GM10847 (cell line): Measurements from ENCODE around the gene GJB2.

Experiments
- POLR2A ChIP-seq: IDR thresholded peaks from 2 replicates; pipeline ENCODE4 v1.6.1; 2011; ENCODE audit not compliant: insufficient read length; ENCODE audit errors: extremely low read depth

GJB2 gene

DNA sequence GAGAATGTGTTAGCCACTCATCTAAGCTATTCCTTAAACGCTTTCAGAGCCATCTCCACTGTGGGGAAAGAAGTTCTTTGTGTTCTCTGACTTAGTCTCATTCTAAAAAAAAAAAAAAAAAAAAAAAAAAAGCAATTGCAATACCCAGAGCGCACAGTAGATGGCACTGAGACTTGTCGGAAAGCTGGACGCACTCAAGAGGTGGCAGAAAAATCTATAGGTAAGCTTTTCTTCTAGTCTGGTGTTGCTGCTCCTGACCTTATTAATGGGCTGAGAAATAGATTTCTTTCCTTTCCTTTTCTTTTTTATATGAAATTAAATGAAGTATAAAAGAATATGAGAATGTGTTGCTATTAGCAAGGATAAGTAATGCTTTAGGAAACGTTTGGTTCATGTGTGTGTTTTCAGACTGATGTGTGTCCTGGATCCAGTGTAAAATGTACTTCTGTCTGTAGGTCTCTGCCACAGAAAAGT lies 4.7 kb upstream of the GJB2 start:
- TF ChIP-seq POLR2A = no peak

DNA sequence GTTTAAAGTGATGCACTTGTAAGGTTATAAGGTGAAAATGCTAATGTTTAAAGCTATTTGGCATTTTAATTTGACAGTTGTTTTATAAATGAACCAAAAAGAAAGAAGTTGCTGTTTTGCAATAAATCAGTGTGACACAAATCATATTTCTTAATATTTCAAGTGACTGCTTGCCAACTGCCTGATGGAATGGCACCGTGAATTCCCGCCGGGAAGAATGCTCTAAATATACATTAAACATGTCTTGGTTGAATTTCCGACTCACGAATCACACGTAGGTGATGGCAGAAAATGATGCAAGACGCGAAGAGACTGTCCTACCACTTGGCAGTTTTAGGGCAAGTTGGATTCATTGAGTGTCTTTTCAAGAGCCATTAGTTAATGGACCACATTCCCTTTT lies 3.1 kb upstream of the GJB2 start:
- TF ChIP-seq POLR2A = no peak

DNA sequence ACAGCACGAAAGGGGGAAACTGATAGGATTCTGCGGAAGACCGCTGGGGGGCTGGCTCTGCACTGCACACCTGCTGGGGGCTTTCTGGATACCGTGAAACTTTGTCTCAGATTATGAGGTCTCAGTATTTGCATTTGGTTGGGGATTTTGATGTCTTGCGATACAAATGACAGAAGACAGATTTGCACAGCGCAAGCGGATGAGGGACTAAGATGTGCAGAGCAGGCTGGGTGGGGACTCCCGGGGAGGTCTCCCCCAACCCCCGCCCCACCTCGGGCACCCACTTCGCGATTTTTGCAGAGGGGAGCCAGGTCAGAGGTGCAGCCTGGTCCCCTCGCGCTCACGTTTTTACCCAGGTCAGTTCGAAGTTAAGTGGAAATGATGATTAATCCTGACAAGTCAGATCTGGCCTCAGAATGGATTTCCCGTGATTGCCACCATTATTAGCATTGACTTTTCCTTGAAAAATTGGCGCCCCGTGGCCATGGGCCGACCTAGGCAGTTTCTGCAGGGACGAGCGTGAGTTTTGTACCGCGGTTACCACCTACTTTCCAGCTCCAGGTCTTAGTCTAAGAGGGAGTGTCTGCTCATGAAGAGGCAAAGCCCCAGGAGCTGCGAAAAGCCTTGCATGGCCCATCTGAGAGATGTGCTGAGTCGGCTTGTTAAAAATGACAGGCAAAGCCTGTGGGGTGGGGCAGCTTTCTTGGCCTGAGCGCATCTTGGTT lies 1.3 kb upstream of the GJB2 start:
- TF ChIP-seq POLR2A = no peak

DNA sequence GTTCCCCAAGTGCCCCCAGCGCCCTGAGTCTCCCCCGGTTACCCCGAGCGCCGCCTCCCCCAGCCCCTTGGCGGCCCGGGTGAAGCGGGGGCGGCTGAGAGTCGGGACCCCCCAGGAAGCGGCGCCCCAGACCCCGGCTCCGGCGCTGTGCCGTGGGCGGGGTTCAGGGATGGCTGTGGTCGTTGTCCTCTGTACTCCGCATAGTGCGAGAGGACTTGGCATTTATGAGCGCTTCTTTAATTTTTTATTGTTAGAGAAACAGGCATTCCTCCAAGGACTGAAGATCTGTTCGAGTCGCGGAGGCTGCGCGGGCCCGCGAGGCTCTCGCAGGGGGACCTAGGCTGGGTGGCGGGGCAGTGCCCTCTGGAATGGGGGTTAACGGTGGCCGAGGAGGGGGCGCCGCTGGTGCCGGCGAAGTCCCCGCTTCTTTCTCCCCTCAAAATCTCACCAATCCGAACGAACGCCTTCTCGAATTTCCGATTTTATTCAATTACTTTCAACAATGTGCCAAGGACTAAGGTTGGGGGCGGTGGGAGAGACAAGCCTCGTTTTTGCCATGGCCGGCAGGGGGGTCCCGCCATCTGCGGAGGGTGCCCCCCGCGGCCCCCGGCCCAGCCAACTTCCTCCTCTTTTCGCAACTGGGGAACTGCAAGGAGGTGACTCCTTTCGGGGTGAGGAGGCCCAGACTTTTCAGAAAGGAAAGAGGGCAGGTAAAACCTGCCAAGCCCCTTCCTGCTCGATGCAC lies 596 bp upstream of the GJB2 start:
- TF ChIP-seq POLR2A = no peak

DNA sequence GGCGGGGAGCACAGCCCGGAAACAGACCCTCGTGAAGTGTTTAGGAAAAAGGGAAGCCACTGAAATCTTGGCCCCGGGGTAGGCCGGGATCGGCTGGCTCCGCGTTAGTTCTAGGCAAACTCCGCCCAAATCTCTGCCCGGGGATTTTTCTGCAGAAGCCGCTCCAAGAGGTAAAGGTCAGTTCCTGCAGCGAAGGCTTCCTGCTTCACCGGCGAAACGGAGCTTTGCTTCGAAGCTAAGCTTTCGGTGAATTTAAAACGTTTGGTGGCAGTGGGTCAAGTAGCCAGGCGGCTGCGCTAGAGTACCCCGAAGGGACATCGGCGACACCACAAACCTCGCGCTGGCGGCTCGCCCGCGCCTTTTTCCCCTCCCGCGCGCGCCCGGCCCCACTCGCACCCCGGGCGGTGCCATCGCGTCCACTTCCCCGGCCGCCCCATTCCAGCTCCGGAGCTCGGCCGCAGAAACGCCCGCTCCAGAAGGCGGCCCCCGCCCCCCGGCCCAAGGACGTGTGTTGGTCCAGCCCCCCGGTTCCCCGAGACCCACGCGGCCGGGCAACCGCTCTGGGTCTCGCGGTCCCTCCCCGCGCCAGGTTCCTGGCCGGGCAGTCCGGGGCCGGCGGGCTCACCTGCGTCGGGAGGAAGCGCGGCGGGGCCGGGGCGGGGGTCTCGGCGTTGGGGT lies 441 bp downstream of the GJB2 start:
- no peak for TF ChIP-seq POLR2A

DNA sequence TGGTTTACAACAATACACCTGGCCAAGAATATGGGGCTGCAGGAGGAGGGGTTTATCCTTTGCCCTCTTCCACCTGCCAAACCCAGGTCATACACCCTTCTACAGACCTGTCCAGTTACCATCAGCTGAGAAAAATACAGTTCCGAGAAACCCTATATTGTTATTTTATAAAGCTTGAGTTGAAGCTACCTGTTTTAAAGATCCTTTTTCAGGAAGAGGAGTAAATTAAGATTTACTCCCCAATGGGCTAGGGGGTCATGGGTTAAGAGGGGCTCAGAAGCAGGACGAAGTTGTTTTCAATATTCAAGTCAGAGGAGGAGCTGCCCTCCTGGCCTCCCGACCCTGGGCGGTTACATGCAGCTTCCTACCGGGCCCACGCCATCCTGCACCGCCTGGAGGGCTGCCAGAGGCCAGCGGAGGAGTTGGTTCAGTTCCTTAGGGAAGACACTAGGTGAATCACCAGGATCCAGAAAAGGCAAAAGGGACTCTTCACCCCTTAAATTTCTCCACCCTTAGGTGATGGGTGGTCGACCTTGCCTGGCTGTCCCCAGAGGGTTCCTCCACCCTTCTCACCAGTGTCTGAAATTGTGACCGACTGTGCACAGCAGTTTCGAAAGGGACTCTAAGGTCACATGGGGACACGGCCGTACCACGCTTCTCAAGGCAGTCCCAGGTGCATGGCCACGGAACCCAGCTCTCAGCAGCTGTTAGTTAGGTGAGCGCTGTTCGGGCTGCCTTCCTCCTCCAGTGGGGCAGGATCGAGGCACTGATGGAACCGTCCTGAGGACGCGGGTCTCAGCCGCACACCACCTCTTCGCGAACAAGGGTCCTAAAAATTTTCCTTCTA lies 1.2 kb downstream of the GJB2 start:
- no peak for TF ChIP-seq POLR2A

DNA sequence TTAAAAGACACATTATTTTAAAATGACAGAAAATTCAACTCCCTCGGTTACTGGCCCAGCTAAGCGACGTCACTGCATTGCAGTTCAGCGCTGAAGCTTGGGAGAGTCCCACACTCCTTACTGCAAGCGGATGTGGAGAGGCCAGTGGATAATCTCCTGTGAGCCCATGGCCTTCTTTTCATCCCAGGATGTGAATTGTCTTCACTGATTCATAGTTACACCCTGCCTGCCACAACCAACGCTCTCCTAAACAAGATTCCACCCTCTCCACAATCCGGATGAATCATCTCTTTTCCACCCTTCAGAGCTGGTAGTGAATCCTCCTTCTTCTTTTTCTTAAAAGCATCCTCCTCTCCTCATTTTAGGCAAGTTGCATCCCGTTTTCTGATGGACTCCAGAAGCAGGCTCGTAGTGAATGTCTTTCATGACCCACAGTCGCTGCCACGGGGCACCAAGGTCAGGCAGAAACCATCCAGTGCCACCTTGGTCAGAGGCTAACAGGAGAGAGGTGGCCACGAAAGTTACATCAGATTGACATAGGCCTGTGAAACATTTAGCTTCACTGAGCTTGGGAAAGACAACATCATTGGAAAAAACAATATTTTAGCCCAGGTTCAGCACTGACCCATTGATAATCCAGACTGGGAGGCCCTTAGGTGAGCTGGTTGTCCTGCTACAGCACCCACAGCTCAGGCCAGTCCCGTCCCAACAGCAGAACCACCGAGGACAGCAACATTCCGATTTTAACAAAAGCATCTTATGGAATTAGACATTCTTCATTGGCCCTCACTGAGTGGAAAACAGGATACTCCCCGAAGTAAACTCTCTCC lies 2.0 kb downstream of the GJB2 start:
- no peak for TF ChIP-seq POLR2A

DNA sequence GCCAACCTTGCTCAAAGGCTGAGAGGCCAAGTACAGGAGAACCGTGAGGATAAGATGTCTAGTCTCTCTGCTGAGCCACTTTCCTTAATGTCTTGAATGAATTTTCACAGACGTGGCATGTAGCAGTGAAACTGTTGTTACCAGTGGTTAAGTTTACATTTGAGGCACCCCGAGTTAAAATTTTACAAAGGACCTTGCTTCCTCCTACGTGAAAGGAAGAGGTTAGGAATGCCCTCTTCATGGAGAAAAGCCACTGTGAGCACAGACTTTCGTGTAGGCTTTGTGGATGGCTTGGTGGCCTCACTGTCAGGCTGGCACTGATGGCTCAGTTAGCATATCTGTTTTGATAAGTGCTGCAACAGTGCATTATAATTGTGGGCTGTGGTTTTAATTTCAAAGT lies 2.7 kb downstream of the GJB2 start:
- no peak for TF ChIP-seq POLR2A

DNA sequence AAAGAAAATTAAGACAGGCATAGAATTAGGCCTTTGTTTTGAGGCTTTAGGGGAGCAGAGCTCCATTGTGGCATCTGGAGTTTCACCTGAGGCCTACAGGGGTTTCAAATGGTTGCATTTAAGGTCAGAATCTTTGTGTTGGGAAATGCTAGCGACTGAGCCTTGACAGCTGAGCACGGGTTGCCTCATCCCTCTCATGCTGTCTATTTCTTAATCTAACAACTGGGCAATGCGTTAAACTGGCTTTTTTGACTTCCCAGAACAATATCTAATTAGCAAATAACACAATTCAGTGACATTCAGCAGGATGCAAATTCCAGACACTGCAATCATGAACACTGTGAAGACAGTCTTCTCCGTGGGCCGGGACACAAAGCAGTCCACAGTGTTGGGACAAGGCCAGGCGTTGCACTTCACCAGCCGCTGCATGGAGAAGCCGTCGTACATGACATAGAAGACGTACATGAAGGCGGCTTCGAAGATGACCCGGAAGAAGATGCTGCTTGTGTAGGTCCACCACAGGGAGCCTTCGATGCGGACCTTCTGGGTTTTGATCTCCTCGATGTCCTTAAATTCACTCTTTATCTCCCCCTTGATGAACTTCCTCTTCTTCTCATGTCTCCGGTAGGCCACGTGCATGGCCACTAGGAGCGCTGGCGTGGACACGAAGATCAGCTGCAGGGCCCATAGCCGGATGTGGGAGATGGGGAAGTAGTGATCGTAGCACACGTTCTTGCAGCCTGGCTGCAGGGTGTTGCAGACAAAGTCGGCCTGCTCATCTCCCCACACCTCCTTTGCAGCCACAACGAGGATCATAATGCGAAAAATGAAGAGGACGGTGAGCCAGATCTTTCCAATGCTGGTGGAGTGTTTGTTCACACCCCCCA lies 3.8 kb downstream of the GJB2 start:
- no peak for TF ChIP-seq POLR2A

DNA sequence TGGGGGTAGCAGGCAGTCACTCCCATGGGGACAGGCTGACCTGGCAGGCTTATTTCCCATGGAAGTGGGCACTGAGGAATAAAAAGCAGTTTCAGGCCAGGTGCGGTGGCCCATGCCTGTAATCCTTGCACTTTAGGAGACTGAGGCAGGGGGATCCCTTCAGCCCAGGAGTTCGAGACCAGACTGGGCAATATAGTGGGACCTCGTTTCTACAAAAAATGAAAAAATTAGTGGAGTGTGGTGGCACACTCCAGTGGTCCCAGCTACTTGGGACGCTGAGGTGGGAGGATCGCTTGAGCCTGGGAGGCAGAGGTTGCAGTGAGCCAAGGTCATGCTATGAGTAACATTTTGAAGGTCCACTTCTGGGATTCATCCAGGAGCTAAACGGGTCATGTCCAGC lies 6.0 kb downstream of the GJB2 start:
- TF ChIP-seq POLR2A = no peak

DNA sequence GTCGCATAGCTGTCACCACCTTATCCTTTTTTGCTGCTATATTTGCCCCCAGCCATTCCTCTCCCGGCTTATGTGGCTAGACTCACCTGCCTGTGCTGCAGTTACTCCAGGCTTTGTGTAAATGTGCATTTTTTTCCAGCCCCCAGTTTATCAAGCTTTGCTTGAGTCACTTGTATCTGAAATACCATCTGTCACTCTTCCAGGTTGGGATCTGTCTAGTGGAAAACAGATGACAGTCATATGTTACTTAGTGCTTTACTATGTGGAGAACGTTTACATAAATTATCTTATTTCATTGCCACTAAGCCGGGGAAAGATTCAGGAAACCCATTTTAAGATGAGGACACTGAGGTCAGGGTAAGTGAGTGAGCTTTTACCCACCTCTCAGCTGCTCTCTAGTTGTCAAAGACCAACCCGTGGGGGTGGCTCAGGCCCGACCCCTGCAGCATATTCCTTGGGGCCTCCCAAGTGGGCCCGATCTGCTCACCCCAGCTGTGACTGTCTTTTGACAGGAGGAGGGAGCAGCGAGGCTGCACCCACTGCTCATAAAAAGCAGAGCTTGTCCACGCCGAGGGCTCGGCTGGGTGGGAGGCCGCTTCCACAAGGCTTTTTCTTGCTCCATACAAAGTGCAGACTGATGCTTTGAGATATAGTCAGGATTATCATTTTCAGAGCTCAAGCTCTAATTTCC lies 7.2 kb downstream of the GJB2 start:
- TF ChIP-seq POLR2A = no peak

DNA sequence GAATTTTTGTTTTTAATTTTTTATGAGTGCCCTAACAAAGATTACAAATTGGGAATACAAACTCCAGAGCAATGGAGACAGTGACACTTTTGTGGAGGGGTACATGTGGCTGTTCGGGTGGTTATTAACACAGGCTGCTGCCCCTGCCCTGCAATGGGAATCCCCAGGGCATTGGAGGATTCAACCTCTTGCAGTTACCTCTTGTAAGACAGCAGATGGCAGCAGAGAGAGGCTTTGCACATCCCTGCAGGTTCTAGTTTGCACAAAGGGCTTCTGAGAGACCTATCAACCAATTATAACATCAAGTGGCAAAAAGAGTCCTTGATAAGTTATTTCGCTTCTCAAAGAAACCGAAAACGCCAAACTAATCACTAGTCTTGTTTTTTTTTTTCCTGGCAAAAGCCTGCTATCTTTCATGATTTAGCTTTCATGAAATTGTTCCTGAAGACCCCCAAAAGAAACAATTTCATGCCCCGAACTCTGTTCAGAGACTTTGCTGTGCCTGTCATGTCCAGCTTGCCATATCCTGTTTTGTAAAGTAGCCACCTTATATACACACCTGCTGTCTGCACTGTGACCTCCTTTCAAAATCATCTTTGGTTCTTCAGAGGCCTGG lies 10.4 kb downstream of the GJB2 start:
- TF ChIP-seq POLR2A = no peak
